ENCODE results near the gene SLF2.
A peak's percentile ranks its signal among the peaks of the same experiment; 100 is the strongest.

The SLF2 gene

DNA sequence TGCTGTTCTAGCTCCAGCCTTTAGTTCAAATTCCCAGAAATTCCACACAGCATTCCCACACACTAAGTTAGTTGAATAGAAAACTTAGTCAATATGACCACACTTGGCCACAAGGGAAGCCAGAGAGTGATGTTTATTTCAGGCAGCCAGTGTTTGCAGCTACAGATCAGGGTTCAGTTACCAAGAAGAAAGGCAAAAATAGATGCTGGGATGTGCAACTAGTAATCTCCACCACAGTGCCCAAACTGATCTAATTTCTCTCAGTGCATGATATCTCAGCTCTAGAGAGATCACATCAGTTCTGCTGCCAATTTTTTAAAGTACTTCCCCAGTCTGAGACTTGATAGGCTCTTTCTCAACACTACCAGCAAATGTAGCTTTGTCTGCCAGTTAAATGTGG, 17.6 kb downstream of the SLF2 start:
- ChIA-PET CTCF (interaction anchor here (1.1 kb wide), 1 partner anchor 9 kb away, joined by 4 read pairs; no protein-coding TSS in a partner anchor), POLR2A (no interaction called here)
- TF ChIP-seq CTCF (IDR thresholded peaks at IDR 0.05; ENCODE audit: control extremely low read depth, extremely low read depth, low read depth, missing control alignments): no peak
- no peak for DNase-seq (ENCODE audit: extremely low spot score)

DNA sequence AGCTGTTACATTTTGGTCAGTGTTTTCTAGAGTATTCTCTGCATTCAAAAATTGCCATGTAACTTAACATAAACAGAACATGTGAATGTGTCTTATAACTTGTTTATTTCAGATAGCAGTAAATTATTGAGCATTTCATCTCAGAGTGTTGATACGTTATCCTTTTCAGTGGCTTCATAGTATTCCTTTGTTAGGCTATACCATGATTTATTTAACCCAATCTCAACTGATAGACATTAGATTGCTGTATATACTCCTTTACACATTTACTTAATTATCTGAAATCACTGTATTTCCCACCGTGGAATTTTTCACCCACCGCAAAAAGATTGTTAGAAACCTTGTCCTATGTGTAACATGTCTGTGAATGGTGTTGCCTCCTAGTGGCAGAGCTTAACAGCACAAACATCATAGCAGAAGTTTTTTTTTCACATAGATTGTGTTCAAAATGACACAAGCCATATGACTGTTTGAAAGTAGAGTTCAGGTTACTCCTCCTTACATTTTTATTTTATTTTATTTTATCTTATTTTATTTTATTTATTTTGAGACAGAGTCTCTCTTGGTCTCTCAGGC, 21.4 kb downstream of the SLF2 start:
- peak; percentile 21 for DNase-seq (ENCODE audit: extremely low spot score)
- CTCF ChIA-PET: interaction anchor here (0.7 to 1.4 kb wide), 3 partner anchors 9 to 24 kb away, joined by 3 read pairs; no protein-coding TSS in a partner anchor
- peak; percentile 41 for TF ChIP-seq CTCF (IDR thresholded peaks at IDR 0.05; ENCODE audit: control extremely low read depth, extremely low read depth, low read depth, missing control alignments)
- POLR2A ChIA-PET: no interaction called here

DNA sequence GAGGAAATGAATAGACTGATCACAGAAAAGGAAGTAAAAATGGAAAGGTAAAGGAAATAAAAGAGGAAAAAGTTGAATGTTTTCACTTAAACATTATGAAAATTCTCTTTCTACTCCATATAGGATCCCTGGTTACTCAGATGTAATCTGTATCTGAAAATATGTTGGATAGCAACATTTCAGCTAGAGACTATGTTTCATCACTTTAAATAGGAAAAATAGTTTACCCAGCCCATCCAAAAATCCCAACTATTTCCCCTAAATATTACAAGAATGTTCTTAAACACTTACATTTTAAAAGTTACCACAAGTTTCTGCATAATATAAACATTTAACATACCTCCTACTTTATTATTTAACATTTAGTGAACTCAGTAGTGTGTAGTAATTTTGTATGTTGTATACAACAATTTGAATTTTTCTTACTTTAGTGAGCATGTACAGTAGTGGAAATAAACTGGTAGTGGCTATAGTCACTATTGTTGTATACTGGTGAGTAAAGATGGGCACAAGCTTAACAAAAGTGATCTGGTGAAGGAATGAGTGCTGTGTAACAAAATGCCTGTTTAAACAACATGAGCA, 27.1 kb downstream of the SLF2 start:
- CTCF ChIA-PET: no interaction called here
- no peak for TF ChIP-seq CTCF (IDR thresholded peaks at IDR 0.05; ENCODE audit: control extremely low read depth, extremely low read depth, low read depth, missing control alignments)
- no peak for DNase-seq (ENCODE audit: extremely low spot score)
- POLR2A ChIA-PET: no interaction called here

DNA sequence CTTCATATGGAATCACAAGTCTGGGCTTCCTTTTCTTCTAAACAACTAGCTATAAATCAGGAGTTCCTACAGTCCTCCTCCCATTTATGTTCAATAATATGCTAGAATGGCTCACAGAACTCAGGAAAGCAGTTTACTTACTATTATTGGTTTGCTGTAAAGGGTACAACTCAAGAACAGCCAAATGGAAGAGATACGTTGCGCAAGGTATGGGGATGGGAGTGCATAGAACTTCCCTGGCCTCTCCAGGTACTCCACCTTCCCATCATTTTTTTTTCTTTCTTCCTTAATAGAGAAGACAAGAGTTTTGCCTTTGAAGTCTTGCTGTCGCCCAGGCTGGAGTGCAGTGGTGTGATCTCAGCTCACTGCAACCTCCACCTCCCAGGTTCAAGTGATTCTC, 29.5 kb downstream of the SLF2 start:
- POLR2A ChIA-PET: no interaction called here
- DNase-seq (ENCODE audit: extremely low spot score): no peak
- CTCF ChIA-PET: interaction anchor here (1.4 kb wide), 1 partner anchor 14 kb away, joined by 3 read pairs; no protein-coding TSS in a partner anchor
- no peak for TF ChIP-seq CTCF (IDR thresholded peaks at IDR 0.05; ENCODE audit: control extremely low read depth, extremely low read depth, low read depth, missing control alignments)

GRCh38 chr10:100943508-100943907, 30.7 kb downstream of the SLF2 start:
- DNase-seq (ENCODE audit: extremely low spot score): no peak
- POLR2A ChIA-PET: no interaction called here
- CTCF ChIA-PET: interaction anchor here (0.7 to 1.4 kb wide), 4 partner anchors 9 to 53 kb away, joined by 3 read pairs; no protein-coding TSS in a partner anchor
- TF ChIP-seq CTCF (IDR thresholded peaks at IDR 0.05; ENCODE audit: control extremely low read depth, extremely low read depth, low read depth, missing control alignments): no peak

- ChIA-PET POLR2A (no interaction called here), CTCF (interaction anchor here (1.0 kb wide), 1 partner anchor 14 kb away, joined by 3 read pairs; no protein-coding TSS in a partner anchor)
- no peak for DNase-seq (ENCODE audit: extremely low spot score)
- no peak for TF ChIP-seq CTCF (IDR thresholded peaks at IDR 0.05; ENCODE audit: control extremely low read depth, extremely low read depth, low read depth, missing control alignments)
Measured at GRCh38 chr10:100945754-100946153, 33.0 kb downstream of the SLF2 start.
